ENCODE measurements around the gene CDH5.

GRCh38 chr16:66375451-66375850 is 9.0 kb downstream of the CDH5 start:
- no peak for TF ChIP-seq CTCF (IDR thresholded peaks at IDR 0.05)
- no peak for TF ChIP-seq POLR2A (IDR thresholded peaks at IDR 0.05)
- TF ChIP-seq EP300 (IDR thresholded peaks at IDR 0.05), result no peak
- no peak for TF ChIP-seq POLR2AphosphoS5 (IDR thresholded peaks at IDR 0.05)
